Stimulated activated CD8-positive, alpha-beta memory T cell treated with anti-CD3 and anti-CD28 coated beads, Interleukin-15, amount 100 ng/mL, for 24 hours (primary cell): Measurements from ENCODE around the gene OR6X1.
"Not testable (repeated sequence)": the region's sequence is repeated elsewhere in the genome, so short reads cannot be mapped to it uniquely, and the experiment has no call there.

Source experiments
- DNase-seq: peaks from one replicate; pipeline ENCODE4 v3.0.0-alpha.2; 2020; ENCODE audit warnings: low read depth

The OR6X1 gene

DNA sequence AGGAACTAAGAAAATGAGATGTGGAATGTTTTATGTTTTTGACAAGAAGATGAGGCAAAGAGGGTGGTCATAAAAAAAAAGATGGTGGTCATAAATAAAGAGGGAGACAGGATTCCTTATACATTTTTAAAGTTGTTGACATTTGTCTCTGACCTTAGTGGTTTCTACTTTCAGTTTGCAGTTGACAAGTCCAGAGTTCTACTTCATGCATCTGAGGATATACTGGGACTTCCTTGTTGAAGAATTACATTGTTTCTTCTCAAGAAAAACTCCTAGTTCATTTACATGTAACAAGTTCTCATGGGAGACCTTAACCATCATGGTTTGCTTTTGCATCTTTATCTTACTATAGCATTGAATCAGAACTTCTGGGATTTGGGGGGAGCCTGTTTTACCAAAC lies 1.2 kb downstream of the OR6X1 start:
- DNase-seq: no peak

GRCh38 chr11:123751781-123752180 lies 2.5 kb downstream of the OR6X1 start:
- no peak for DNase-seq

DNA sequence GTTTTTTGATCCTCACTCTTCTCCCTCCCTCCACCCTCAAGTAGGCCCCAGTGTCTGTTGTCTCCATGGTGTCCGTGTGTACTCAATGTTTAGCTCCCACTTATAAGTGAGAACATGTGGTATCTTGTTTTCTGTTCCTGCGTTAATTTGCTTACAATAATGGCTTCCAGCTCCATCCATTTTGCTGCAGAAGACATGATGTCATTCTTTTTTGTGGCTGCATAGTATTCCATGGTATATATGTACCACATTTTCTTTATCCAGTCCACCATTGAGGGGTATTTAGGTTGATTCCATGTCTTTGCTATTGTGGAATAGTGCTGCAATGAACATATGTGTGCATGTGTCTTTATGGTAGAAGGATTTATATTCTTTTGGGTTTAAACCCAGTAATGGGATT lies 6.0 kb downstream of the OR6X1 start:
- DNase-seq: not testable (repeated sequence)

DNA sequence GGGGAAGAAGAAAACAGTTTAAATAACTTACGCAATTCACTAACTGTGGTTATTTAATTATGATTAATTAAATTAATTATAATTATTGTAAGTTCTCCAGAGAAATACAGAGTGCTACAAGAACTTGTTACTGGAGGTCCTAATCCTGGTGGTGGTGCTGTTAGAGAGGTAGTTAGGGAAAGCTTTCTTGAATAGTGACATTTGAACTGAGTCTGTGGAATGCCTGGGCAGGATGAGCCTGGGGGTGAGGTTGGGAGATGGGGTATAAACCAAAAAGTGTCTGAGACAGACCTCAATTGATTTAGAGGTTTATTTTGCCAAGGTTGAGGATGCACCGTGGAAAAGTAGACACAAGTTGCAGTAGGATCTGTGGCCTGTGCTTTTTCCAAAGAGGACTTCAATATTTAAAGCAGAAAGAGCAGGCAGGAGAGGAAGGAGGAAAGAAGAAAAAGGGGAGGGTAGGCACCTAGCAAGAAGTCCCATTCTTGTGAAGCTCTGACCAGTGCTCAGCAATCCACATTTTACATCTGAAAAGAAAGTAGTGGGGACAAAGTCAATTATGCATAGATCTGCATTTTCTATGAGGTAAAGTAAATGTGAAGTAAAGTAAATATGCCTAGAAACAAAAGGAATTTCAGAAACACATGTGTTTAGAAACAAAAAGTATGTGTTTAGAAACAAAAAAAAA lies 8.4 kb downstream of the OR6X1 start:
- no peak for DNase-seq

DNA sequence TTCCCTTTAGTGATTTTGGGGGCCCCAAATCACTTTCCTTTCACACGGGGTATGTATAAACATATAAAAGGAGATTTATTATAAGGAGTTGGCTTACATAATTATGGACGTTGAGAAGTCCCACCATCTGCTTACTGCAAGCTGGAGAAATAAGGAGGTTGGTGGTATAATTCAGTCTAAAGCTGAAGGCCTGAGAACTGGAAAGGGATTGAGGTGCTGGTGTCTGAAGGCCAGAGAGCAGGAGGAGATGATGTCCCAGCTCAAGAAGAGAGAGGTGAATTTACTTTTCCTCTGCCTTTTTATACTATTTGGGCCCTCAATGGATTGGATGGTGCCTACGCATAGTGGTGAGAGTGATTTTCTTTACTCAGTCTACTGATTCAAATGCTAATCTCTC lies 11.6 kb downstream of the OR6X1 start:
- no peak for DNase-seq

DNA sequence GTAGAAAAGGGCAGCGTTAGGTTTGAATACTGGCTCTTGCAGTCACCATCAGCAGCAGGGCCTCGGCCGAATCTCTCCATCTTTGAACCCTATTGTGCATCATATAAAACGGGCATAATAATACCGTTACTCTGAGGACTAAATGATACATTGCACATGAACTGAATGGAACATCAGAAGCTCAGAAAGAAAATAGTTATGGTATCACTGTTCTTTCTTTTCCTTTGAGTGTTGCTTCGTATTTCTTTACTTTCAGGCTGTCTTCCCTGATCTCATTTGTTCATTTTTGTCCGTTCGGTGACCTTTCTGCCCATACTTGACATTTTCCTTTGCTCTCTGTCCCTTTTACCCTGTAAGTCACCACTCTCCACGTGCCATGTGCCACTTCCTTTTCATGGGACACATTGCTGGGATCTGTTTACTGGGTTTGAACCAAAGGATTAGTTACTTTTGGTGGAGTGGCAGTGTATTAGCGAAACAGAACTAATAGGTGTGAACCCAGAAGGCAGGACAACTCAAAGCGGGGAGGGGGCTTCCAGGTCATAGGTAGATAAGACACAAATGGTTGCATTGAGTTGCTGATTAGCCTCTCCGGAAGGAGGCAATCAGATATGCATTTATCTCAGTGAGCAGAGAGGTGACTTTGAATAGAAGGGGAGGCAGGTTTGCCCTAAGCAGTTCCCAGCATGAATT lies 12.1 kb downstream of the OR6X1 start:
- no peak for DNase-seq

DNA sequence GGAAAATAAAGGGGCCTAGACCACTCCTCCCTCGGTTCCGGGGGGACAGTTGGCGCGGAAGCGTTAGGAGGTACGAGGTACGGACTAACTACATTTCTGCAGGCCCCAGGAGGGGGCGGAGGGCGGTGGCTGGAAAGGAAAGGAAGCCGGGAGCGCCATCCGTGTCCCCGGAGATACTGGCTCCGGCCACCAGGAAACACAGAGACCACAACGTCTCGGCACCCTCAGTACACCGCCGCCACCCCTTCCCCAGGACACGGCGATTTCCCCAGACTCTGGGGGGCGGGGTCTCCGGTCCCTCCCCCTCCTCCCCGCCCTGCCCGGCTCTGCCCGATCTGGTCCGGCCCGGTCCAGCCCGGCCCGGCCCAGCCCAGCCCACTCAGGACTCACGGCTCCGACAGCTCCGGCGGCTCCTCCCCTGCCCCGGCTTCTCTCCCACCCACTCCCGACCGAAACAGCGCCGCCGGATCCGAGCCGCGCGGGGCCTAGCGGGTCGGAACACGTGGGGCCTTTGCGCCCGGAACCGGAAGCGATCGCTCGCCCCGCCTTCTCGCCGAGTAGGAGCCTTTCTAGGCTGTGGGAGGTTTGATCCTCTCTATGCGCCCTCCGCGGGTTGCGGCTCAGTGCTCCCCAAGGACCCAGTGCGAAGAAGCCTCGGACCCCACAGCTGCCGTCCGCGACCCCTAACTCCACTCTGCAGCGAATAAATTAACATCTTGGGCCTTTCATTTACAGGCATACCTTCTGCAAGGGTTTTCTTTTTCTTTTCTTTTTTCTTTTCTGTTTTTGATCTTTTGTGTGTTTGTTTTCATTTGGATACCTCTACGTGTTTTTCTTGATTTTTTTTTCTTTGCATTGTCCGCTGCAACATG lies 12.9 kb downstream of the OR6X1 start, which contains the start of gene ZNF202:
Gene ZNF202 (minus strand): TSS at position 502 of the 872 bp plus-strand sequence. CDS start 10,772 bp downstream, outside the sequence.
- peak; percentile 81 for DNase-seq

DNA sequence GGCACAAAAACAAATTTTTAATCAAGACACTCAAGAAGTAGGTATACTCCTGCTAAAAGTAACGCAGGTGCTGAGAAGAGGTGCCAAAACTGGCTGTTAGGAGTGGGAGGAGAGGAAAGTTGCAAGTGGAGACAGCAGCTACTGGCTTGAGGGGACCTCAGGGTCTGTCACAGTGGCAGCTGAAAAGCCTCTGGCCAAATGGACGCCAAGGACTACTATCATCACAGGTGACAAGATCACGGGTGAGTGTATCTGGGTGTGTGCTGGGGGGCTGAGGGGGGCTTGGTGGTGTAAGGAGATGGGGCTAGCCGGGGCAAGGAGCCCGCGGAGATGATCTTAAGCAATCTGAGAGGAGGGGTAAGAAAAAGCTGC lies 13.5 kb downstream of the OR6X1 start:
- no peak for DNase-seq

- no peak for DNase-seq
These were observed 15.9 kb downstream of the OR6X1 start for GRCh38 chr11:123738374-123738773.

DNA sequence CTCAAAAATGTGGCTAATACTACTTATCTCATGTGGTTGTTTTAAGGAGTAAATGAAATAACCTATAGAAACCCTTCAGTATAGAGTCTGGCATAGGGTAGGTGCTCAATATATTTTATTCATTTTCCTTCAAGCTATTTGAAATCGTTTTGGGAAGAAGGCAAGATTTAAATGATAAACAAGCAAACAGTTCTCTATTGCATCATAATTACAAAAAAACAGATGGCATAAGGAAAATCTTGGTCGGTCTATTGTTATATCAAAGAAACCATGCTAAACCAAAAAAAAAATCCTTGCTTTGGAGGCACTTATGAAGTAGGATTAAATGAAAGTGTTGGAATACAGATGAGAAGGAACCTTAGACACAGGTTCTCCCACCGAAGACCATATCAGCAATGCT lies 17.5 kb downstream of the OR6X1 start:
- DNase-seq: no peak

GRCh38 chr11:123729602-123730001 lies 24.7 kb downstream of the OR6X1 start:
- no peak for DNase-seq

DNA sequence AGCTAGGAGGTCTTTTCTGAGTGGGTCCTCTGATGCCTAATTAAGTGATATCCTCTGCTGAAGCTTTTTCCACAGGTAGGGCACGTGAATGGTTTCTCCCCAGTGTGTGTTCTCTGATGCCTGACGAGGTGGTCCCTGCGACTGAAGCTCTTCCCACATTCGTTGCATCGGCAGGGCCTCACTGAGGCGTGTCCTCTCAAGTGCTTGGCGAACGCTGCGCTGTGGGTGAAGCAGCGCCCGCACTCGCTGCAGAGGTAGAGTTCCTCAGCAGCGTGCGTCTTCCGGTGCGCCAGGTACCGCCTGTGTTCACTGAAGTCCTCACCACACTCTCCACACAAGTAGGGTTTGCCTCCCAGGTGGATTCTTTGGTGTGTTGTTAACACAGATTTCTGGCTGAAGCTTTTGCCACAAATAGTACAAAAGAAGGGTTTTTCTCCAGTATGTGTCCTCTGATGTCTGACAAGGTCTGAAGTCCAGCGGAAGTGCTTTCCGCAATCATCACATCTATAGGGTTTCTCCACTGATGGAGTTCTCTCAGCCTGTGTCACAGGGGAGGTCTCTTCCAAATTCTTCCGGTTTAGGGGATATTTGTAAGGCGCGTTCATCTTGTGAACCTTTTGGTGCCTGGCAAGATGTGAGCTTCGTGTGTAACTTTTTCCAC lies 28.2 kb downstream of the OR6X1 start:
- DNase-seq: no peak

DNA sequence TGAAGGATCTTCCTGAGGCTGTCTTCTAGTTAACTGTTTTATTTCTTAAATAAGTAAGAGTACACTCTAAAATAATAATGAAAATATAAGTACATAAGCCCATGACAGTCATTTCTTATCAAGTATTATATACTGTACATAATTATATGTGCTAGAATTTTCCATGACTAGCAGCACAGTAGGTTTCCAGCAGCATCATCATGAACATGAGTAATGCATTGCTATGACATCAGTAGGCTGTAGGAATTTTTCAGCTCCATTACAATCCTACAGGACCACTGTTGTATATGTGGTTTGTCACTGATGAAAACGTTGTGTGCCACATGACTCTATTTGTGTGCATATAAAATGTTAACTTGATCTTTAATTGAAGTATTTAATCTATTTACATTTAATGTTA lies 34.9 kb downstream of the OR6X1 start:
- no peak for DNase-seq

- DNase-seq: no peak
These were observed 35.8 kb downstream of the OR6X1 start for GRCh38 chr11:123718469-123718868.

DNA sequence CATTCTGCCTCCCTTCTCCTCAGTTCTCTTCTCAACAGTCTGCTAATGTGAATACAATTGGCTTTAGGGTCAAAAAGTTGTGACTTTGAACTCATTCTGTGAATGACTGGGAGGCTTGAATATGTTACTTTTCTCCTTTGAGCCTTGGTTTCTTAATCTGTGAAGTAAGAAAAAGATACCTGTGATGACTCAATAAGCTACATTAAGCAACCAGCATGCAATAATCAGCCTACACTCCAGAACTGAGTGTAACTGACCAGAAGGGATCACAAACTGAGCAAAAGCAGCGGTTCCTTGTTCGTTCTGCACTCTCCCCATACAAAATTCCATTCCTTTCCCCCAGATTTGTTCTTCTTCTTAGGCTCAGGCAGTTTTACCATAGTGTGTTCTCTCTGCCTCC lies 36.3 kb downstream of the OR6X1 start:
- DNase-seq: no peak

GRCh38 chr11:123712627-123713026 lies 41.7 kb downstream of the OR6X1 start:
- not testable (repeated sequence) for DNase-seq

GRCh38 chr11:123707606-123708205 lies 46.6 kb downstream of the OR6X1 start:
- DNase-seq: no peak

- DNase-seq: no peak
These were observed 47.1 kb downstream of the OR6X1 start for GRCh38 chr11:123707206-123707605.

- no peak for DNase-seq
These were observed 50.0 kb downstream of the OR6X1 start for GRCh38 chr11:123704341-123704740.
